ENCODE measurements around the gene BRD1.

BRD1 gene

GRCh38 chr22:49747130-49747529 lies 80.5 kb downstream of the BRD1 start:
- no peak overlapping the region for H3K27ac ChIP-seq (replicated peaks)
- H3K27me3 ChIP-seq (ENCODE audit: insufficient read depth, poor library complexity, severe bottlenecking), result no peaks in the 10 kb centered on the region
- TF ChIP-seq CTCF (IDR thresholded peaks at IDR 0.05; ENCODE audit: insufficient read depth, low read length) (no peak), GABPA (IDR thresholded peaks at IDR 0.05; ENCODE audit: low read depth) (no peak), SPI1 (IDR thresholded peaks at IDR 0.05; ENCODE audit: borderline replicate concordance, low read depth) (no peak), REST (IDR thresholded peaks at IDR 0.05; ENCODE audit: insufficient replicate concordance, low read depth) (no peak)
- no peak overlapping the region for H3K4me3 ChIP-seq (replicated peaks; ENCODE audit: insufficient read depth, low read length)
- DNase-seq (ENCODE audit: low read depth in 1 of 2, low spot score in 1 of 2), result no peak

GRCh38 chr22:49746065-49746464 lies 81.6 kb downstream of the BRD1 start:
- TF ChIP-seq GABPA (IDR thresholded peaks at IDR 0.05; ENCODE audit: low read depth) (no peak), SPI1 (IDR thresholded peaks at IDR 0.05; ENCODE audit: borderline replicate concordance, low read depth) (no peak), POLR2AphosphoS5 (IDR thresholded peaks at IDR 0.05; ENCODE audit: low read depth) (no peak), REST (IDR thresholded peaks at IDR 0.05; ENCODE audit: insufficient replicate concordance, low read depth) (no peak), CTCF (IDR thresholded peaks at IDR 0.05; ENCODE audit: insufficient read depth, low read length) (no peak)
- DNase-seq (ENCODE audit: low read depth in 1 of 2, low spot score in 1 of 2), result no peak
- Histone ChIP-seq H3K4me3 (replicated peaks; ENCODE audit: insufficient read depth, low read length) (no peak overlapping the region), H3K27me3 (ENCODE audit: insufficient read depth, poor library complexity, severe bottlenecking) (no peaks in the 10 kb centered on the region), H3K27ac (replicated peaks) (no peak overlapping the region)

- H3K27me3 ChIP-seq (ENCODE audit: insufficient read depth, poor library complexity, severe bottlenecking), result no peaks in the 10 kb centered on the region
- H3K27ac ChIP-seq (replicated peaks), result no peak overlapping the region
- no peak for DNase-seq (ENCODE audit: low read depth in 1 of 2, low spot score in 1 of 2)
- no peak overlapping the region for H3K4me3 ChIP-seq (replicated peaks; ENCODE audit: insufficient read depth, low read length)
- no peak for TF ChIP-seq SPI1 (IDR thresholded peaks at IDR 0.05; ENCODE audit: borderline replicate concordance, low read depth)
- no peak for TF ChIP-seq CTCF (IDR thresholded peaks at IDR 0.05; ENCODE audit: insufficient read depth, low read length)
- TF ChIP-seq REST (IDR thresholded peaks at IDR 0.05; ENCODE audit: insufficient replicate concordance, low read depth), result no peak
- TF ChIP-seq POLR2AphosphoS5 (IDR thresholded peaks at IDR 0.05; ENCODE audit: low read depth), result no peak
- TF ChIP-seq GABPA (IDR thresholded peaks at IDR 0.05; ENCODE audit: low read depth), result no peak
Observed at GRCh38 chr22:49740242-49740641, 87.4 kb downstream of the BRD1 start.
